Gastroesophageal sphincter (tissue), 4 donors: Measurements from ENCODE around the gene GABRG3. TPM values are rescaled to one million over a fixed set of nuclear protein-coding genes. Genes with fewer than 3 reads are reported as not detected.

Experiments
- ATAC-seq: fragments of 150-250 bp; one replicate; pipeline ENCODE4 v1.9.1; 2016; ENCODE audit warnings: mild to moderate bottlenecking, moderate library complexity
- H3K27ac ChIP-seq, 4 donors: fragments of 200-600 bp; sonication (generic) in 3 of 4; 1 replicate in 3 of 4; 2 replicates in 1 of 4; pipeline ENCODE4 v1.5.1; 2016 to 2019
- H3K27me3 ChIP-seq: fragments of 200-600 bp; sonication (generic); one replicate; pipeline ENCODE4 v1.5.1; 2019
- H3K36me3 ChIP-seq, 2 donors: fragments of 200-600 bp; sonication (generic); one replicate each; pipeline ENCODE4 v1.5.1; 2019; ENCODE audit warnings: control low read depth in 1 of 2
- H3K4me1 ChIP-seq, 3 donors: fragments of 200-600 bp; sonication (generic); 1 replicate in 2 of 3; 2 replicates in 1 of 3; pipeline ENCODE4 v1.5.1; 2016 to 2019; ENCODE audit warnings: control low read depth in 2 of 3
- H3K4me3 ChIP-seq, 2 donors: fragments of 200-600 bp; sonication (generic); one replicate each; pipeline ENCODE4 v1.5.1; 2019; ENCODE audit warnings: mild to moderate bottlenecking in 1 of 2, moderate library complexity in 1 of 2
- H3K9me3 ChIP-seq, 3 donors: fragments of 200-600 bp; sonication (generic); one replicate each; pipeline ENCODE4 v1.5.1; 2017 to 2019; ENCODE audit warnings: control low read depth in 2 of 3
- CTCF ChIP-seq, 4 experiments: fragments of 200-600 bp in 2 of 4; fragments of 450-650 bp in 2 of 4; sonication (generic) in 1 of 4; IDR thresholded peaks; one replicate each; pipeline ENCODE4 v1.5.1; 2017 to 2019; ENCODE audit warnings: antibody characterized with exemption in 4 of 4, mild to moderate bottlenecking in 2 of 4, moderate library complexity in 2 of 4
- EP300 ChIP-seq: sonication (generic); formaldehyde crosslinking; IDR thresholded peaks from one replicate; pipeline ENCODE4 v1.6.1; 2017; ENCODE audit warnings: antibody characterized with exemption, mild to moderate bottlenecking
- POLR2A ChIP-seq, 2 donors: fragments of 450-650 bp; IDR thresholded peaks; one replicate each; pipeline ENCODE4 v1.6.1; 2017; ENCODE audit warnings: antibody characterized with exemption in 2 of 2, mild to moderate bottlenecking in 2 of 2, moderate library complexity in 1 of 2
- POLR2AphosphoS5 ChIP-seq: sonication (generic); formaldehyde crosslinking; IDR thresholded peaks from one replicate; pipeline ENCODE4 v1.6.1; 2017; ENCODE audit warnings: antibody characterized with exemption
- WGBS, 2 donors: methylation state at CpG; one replicate each; pipeline ENCODE4 v1.1.5; 2018; ENCODE audit warnings: low coverage in 1 of 2; 5-methylcytosine and 5-hydroxymethylcytosine counted together
- total RNA-seq, 4 donors: library from RNA; depleted of rRNA; stranded (reverse); fragments of >200 nt; gene quantifications; one replicate each; pipeline ENCODE4 v1.1.0, GENCODE V29; 2016

The GABRG3 gene
- total RNA-seq, 4 donors from 2014 or later, result under 0.01 to 0.04 TPM; not detected in 2

- no peaks in the 10 kb centered on the region for H3K4me1 ChIP-seq
- TF ChIP-seq POLR2A (IDR thresholded peaks at IDR 0.05), result no peak
- TF ChIP-seq POLR2AphosphoS5, result no peak
- TF ChIP-seq EP300, result no peak
- TF ChIP-seq CTCF (IDR thresholded peaks at IDR 0.05), result no peak
Observed at GRCh38 chr15:27064080-27064479, 93.1 kb downstream of the GABRG3 start.

GRCh38 chr15:27065151-27065550, 94.2 kb downstream of the GABRG3 start:
- Histone ChIP-seq H3K4me3 (no peak overlapping the region), H3K4me1 (no peaks in the 10 kb centered on the region), H3K27me3 (peaks cover 4% of the 10 kb centered on the region), H3K9me3 (peaks cover 0 to 31% (median 0%) of the 10 kb centered on the region in 3 donors), H3K27ac (no peak overlapping the region), H3K36me3 (no peaks in the 10 kb centered on the region)
- 56 to 61% methylated on average over 2 to 6 of the region's 7 CpGs for WGBS, 2 donors
- no peak for TF ChIP-seq POLR2A (IDR thresholded peaks at IDR 0.05)
- TF ChIP-seq POLR2AphosphoS5, result no peak
- TF ChIP-seq CTCF (IDR thresholded peaks at IDR 0.05), result no peak
- TF ChIP-seq EP300, result no peak
- ATAC-seq, result no peak

More at GRCh38 chr15:27064080-27064479, 93.1 kb downstream of the GABRG3 start:
- 92 to 100% methylated on average over 3 to 6 of the region's 12 CpGs for WGBS, 2 donors
- no peak for ATAC-seq
- Histone ChIP-seq H3K27me3 (peaks cover 4% of the 10 kb centered on the region), H3K36me3 (no peaks in the 10 kb centered on the region), H3K9me3 (peaks cover 0 to 23% (median 0%) of the 10 kb centered on the region in 3 donors), H3K27ac (no peak overlapping the region), H3K4me3 (no peak overlapping the region)

GRCh38 chr15:27065785-27066184, 94.8 kb downstream of the GABRG3 start:
- no peak for ATAC-seq
- no peaks in the 10 kb centered on the region for H3K4me1 ChIP-seq
- no peak for TF ChIP-seq CTCF (IDR thresholded peaks at IDR 0.05)
- no peak for TF ChIP-seq EP300
- TF ChIP-seq POLR2AphosphoS5, result no peak
- no peak overlapping the region for H3K27ac ChIP-seq
- H3K27me3 ChIP-seq, result peaks cover 4% of the 10 kb centered on the region
- WGBS, 2 donors, result 45 to 50% methylated on average over 3 to 4 of the region's 4 CpGs
- no peak overlapping the region for H3K4me3 ChIP-seq
- H3K36me3 ChIP-seq, result no peaks in the 10 kb centered on the region
- H3K9me3 ChIP-seq, result peaks cover 0 to 33% (median 0%) of the 10 kb centered on the region in 3 donors

GRCh38 chr15:27066446-27066845, 95.5 kb downstream of the GABRG3 start:
- H3K27me3 ChIP-seq, result peaks cover 4% of the 10 kb centered on the region
- no peak for TF ChIP-seq EP300
- no peak for TF ChIP-seq CTCF (IDR thresholded peaks at IDR 0.05)
- no peak for TF ChIP-seq POLR2A (IDR thresholded peaks at IDR 0.05)
- no peak for TF ChIP-seq POLR2AphosphoS5
- H3K36me3 ChIP-seq, result no peaks in the 10 kb centered on the region
- no peak overlapping the region for H3K4me3 ChIP-seq
- 57 to 94% methylated on average over 2 of the region's 2 CpGs for WGBS, 2 donors
- no peak for ATAC-seq
- H3K4me1 ChIP-seq, result no peaks in the 10 kb centered on the region
- H3K9me3 ChIP-seq, result peaks cover 0 to 38% (median 0%) of the 10 kb centered on the region in 3 donors
- H3K27ac ChIP-seq, result no peak overlapping the region

GRCh38 chr15:27067175-27067574, 96.2 kb downstream of the GABRG3 start:
- no peaks in the 10 kb centered on the region for H3K27me3 ChIP-seq
- ATAC-seq, result no peak
- TF ChIP-seq CTCF (IDR thresholded peaks at IDR 0.05) (no peak), EP300 (no peak), POLR2AphosphoS5 (no peak), POLR2A (IDR thresholded peaks at IDR 0.05) (no peak)
- no peaks in the 10 kb centered on the region for H3K36me3 ChIP-seq
- no peak overlapping the region for H3K4me3 ChIP-seq
- H3K27ac ChIP-seq, result no peak overlapping the region
- no CpG with 5 or more reads among the region's 12 CpGs for WGBS, 2 donors
- H3K4me1 ChIP-seq, result no peaks in the 10 kb centered on the region
- peaks cover 0 to 38% (median 0%) of the 10 kb centered on the region in 3 donors for H3K9me3 ChIP-seq
